GM19023 (cell line): ENCODE data around the gene SSH2.
"Not testable (repeated sequence)": the region's sequence is repeated elsewhere in the genome, so short reads cannot be mapped to it uniquely, and the experiment has no call there.

Experiments used
- ATAC-seq: cut with Tn5 transposase; IDR thresholded peaks from one replicate; pipeline ENCODE4 v1.9.1; 2021; ENCODE audit warnings: mild to moderate bottlenecking, moderate library complexity; ENCODE audit not compliant: unreplicated experiment

Gene SSH2

GRCh38 chr17:29787995-29788394 lies 142.0 kb downstream of the SSH2 start:
- ATAC-seq: no peak

GRCh38 chr17:29782917-29783316 lies 147.1 kb downstream of the SSH2 start:
- no peak for ATAC-seq

- not testable (repeated sequence) for ATAC-seq
Measured at GRCh38 chr17:29779812-29780190, 150.2 kb downstream of the SSH2 start.

- no peak for ATAC-seq
Measured at GRCh38 chr17:29778956-29779811, 150.8 kb downstream of the SSH2 start.

- ATAC-seq: no peak
Measured at GRCh38 chr17:29777663-29778062, 152.4 kb downstream of the SSH2 start.

- no peak for ATAC-seq
Measured at GRCh38 chr17:29776026-29776425, 154.0 kb downstream of the SSH2 start.

- ATAC-seq: no peak
Measured at GRCh38 chr17:29772981-29773380, 157.0 kb downstream of the SSH2 start.

- no peak for ATAC-seq
Measured at GRCh38 chr17:29771546-29771945, 158.5 kb downstream of the SSH2 start.

GRCh38 chr17:29769225-29769624 lies 160.8 kb downstream of the SSH2 start:
- no peak for ATAC-seq

- ATAC-seq: no peak
Measured at GRCh38 chr17:29766796-29767327, 163.2 kb downstream of the SSH2 start.

GRCh38 chr17:29764748-29765147 lies 165.3 kb downstream of the SSH2 start:
- no peak for ATAC-seq

GRCh38 chr17:29764217-29764616 lies 165.8 kb downstream of the SSH2 start:
- no peak for ATAC-seq

- ATAC-seq: no peak
Measured at GRCh38 chr17:29763273-29763672, 166.8 kb downstream of the SSH2 start.

- peak; percentile 91 for ATAC-seq
Measured at GRCh38 chr17:29761040-29761761, 168.8 kb downstream of the SSH2 start.

GRCh38 chr17:29760279-29761039 lies 169.6 kb downstream of the SSH2 start:
- ATAC-seq: peak; percentile 1

GRCh38 chr17:29758255-29758654 lies 171.8 kb downstream of the SSH2 start:
- ATAC-seq: no peak

- no peak for ATAC-seq
Measured at GRCh38 chr17:29757788-29758187, 172.2 kb downstream of the SSH2 start.

- no peak for ATAC-seq
Measured at GRCh38 chr17:29753845-29754439, 176.1 kb downstream of the SSH2 start.

- ATAC-seq: no peak
Measured at GRCh38 chr17:29749045-29749825, 180.8 kb downstream of the SSH2 start.

GRCh38 chr17:29748400-29748799 lies 181.6 kb downstream of the SSH2 start:
- no peak for ATAC-seq
